ENCODE data around the gene ATP8A2.

Gene ATP8A2

GRCh38 chr13:25630329-25630900, 258.6 kb downstream of the ATP8A2 start:
- no peak for DNase-seq (ENCODE audit: low spot score)

GRCh38 chr13:25632166-25632888, 260.6 kb downstream of the ATP8A2 start:
- no peak for DNase-seq (ENCODE audit: low spot score)

- no peak for DNase-seq (ENCODE audit: low spot score)
These were observed 261.3 kb downstream of the ATP8A2 start for GRCh38 chr13:25633093-25633492.

- DNase-seq (ENCODE audit: low spot score) = no peak
These were observed 273.9 kb downstream of the ATP8A2 start for GRCh38 chr13:25645681-25646080.

- no peak for DNase-seq (ENCODE audit: low spot score)
These were observed 277.3 kb downstream of the ATP8A2 start for GRCh38 chr13:25649001-25649633.

- DNase-seq (ENCODE audit: low spot score) = no peak
These were observed 281.0 kb downstream of the ATP8A2 start for GRCh38 chr13:25652764-25653163.

GRCh38 chr13:25654322-25654721, 282.5 kb downstream of the ATP8A2 start:
- no peak for DNase-seq (ENCODE audit: low spot score)

GRCh38 chr13:25657157-25657556, 285.4 kb downstream of the ATP8A2 start:
- no peak for DNase-seq (ENCODE audit: low spot score)

GRCh38 chr13:25659091-25659795, 287.5 kb downstream of the ATP8A2 start:
- DNase-seq (ENCODE audit: low spot score) = no peak

GRCh38 chr13:25660996-25661395, 289.2 kb downstream of the ATP8A2 start:
- DNase-seq (ENCODE audit: low spot score) = no peak

- DNase-seq (ENCODE audit: low spot score) = no peak
These were observed 290.7 kb downstream of the ATP8A2 start for GRCh38 chr13:25662516-25662915.

GRCh38 chr13:25668345-25668744, 296.6 kb downstream of the ATP8A2 start:
- DNase-seq (ENCODE audit: low spot score) = no peak

- no peak for DNase-seq (ENCODE audit: low spot score)
These were observed 301.9 kb downstream of the ATP8A2 start for GRCh38 chr13:25673711-25674110.

- DNase-seq (ENCODE audit: low spot score) = no peak
These were observed 302.6 kb downstream of the ATP8A2 start for GRCh38 chr13:25674371-25674770.

GRCh38 chr13:25675060-25675459, 303.3 kb downstream of the ATP8A2 start:
- no peak for DNase-seq (ENCODE audit: low spot score)

- no peak for DNase-seq (ENCODE audit: low spot score)
These were observed 306.2 kb downstream of the ATP8A2 start for GRCh38 chr13:25677956-25678355.

- DNase-seq (ENCODE audit: low spot score) = no peak
These were observed 306.6 kb downstream of the ATP8A2 start for GRCh38 chr13:25678398-25678797.

GRCh38 chr13:25679159-25679558, 307.4 kb downstream of the ATP8A2 start:
- DNase-seq (ENCODE audit: low spot score) = no peak

- DNase-seq (ENCODE audit: low spot score) = no peak
These were observed 308.2 kb downstream of the ATP8A2 start for GRCh38 chr13:25679936-25680335.

- DNase-seq (ENCODE audit: low spot score) = no peak
These were observed 310.5 kb downstream of the ATP8A2 start for GRCh38 chr13:25682276-25682675.

GRCh38 chr13:25683056-25683455, 311.3 kb downstream of the ATP8A2 start:
- DNase-seq (ENCODE audit: low spot score) = no peak

- DNase-seq (ENCODE audit: low spot score) = no peak
These were observed 312.0 kb downstream of the ATP8A2 start for GRCh38 chr13:25683662-25684370.
